GM21529 (cell line): ENCODE data around the gene MAP1LC3B.

Experiments
- ATAC-seq: cut with Tn5 transposase; IDR thresholded peaks from one replicate; pipeline ENCODE4 v1.9.1; 2021; ENCODE audit not compliant: unreplicated experiment

Gene MAP1LC3B

DNA sequence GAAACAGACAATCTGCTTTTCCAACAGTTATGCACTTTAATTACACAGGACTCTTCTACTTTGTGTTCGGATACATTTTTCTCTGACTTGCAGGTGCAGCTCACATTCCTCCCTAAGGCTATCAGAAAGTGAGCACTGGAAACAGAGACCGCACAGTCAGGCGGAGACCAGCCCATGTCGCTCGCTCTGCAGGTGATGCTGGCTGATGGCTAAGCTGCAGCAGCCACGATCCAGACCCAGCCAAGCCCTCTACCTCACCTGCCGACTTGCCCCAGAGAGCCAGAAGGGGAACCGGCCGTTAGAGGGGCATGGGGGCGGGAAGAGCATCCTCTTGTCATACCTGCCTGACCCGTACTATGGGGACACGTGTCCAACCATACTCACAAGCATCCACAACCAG, 33.8 kb downstream of the MAP1LC3B start:
- ATAC-seq, result no peak

DNA sequence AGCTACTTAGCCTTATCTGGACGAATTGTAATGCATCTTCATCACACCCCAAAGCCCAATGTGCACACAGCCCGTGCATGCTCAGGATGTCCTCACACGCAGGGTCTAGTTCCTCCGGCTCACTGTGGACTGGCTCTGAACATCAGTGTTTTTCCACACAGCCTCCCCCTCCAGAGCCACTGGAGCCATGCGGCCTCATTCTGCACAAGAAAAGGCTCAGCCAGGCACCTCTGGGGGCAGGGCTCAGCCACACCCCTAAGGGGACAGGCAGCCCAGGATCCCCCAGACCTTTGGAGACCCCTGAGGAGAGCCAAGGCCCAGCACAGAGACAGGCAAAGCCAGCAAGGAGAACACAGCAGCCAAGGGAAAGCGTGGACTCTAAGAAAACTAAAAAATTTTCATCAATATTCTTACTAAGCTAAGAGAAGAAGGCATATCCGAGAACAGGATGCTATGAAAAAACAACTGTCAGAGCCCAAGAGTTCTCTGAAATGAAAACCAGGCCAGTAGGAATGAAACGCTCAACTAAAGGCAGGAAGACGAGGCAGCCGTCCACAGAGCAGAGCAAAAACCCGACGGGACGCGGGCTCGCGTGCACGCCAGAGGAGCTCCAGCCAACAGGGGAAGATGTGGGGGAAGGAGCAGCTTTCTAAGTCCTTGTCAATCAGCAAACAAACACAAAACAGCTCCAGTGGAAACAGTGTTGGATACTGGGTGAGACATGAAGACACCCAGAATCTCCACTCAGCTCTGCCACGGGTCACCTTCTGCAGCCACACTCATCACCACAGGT, 34.5 kb downstream of the MAP1LC3B start:
- no peak for ATAC-seq

DNA sequence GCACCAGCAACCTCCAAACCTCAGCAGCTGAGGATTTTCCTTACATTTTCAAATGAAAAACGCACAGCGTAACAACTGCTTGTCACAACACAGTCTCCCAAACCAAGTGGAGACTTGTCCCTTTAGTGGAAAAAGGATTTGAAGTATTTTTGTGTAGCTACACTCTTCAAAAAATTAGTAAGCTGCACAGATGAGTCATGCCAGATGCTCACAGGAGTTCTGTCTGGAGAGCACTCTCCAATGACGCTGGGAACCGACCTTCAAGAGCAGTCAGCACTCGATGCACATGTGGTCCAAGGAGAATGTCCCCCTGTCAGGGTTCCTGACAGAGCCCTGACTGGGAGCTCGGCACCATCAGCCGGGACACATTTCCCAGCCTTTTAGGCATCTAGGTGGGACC, 39.8 kb downstream of the MAP1LC3B start:
- ATAC-seq, result no peak

DNA sequence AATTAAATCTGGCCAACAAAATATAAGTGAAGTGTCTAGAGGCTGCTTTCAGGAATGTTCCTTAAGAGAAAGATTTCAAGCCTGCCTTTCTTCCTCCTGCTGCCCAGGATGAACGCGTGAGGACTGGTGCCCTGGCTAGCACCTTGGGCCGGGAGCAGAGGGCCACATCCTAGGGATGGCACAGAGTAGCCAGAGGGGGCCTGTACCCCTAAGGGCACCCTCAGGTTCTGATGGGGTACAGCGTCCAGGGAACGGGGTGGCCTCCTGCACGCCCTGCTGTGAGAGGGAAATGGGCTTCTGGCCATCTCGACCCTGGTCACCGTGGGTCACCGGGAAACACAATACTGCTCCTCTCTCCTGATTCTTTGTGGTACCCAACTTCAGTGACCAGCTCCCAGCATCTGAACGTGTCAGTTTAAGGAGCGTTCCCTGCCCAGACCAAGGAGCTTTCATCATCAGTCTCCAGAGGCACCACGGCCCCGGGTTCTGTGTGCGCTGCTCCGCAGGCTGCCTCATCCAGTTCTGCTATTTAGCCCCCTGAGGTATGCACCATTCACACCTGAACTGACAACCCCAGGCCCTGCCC, 40.3 kb downstream of the MAP1LC3B start:
- ATAC-seq, result no peak

DNA sequence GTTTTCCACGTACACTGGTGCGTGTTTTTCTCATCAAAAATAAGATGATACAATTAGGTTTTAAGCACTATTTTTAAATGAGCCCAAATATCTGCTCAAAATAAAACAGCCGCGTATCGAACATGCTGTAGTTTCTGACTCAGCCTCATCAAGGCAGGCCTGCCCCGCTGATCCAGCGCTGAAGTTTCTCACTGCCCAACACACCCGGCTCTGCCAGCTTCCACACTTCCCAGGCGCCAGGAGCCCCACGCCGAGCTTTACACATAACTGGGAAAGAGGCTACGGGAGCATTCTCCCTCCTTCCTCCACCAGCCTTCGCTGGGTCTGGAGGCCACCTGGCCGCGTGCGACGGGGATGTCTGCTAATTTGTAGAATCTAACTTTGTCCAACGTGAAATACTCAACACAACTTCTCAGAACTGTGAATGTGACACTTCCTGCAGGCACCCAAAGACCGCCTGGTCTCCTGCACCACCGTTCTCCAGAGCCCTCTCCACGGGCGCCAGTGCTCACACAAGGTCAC, 42.1 kb downstream of the MAP1LC3B start:
- no peak for ATAC-seq

DNA sequence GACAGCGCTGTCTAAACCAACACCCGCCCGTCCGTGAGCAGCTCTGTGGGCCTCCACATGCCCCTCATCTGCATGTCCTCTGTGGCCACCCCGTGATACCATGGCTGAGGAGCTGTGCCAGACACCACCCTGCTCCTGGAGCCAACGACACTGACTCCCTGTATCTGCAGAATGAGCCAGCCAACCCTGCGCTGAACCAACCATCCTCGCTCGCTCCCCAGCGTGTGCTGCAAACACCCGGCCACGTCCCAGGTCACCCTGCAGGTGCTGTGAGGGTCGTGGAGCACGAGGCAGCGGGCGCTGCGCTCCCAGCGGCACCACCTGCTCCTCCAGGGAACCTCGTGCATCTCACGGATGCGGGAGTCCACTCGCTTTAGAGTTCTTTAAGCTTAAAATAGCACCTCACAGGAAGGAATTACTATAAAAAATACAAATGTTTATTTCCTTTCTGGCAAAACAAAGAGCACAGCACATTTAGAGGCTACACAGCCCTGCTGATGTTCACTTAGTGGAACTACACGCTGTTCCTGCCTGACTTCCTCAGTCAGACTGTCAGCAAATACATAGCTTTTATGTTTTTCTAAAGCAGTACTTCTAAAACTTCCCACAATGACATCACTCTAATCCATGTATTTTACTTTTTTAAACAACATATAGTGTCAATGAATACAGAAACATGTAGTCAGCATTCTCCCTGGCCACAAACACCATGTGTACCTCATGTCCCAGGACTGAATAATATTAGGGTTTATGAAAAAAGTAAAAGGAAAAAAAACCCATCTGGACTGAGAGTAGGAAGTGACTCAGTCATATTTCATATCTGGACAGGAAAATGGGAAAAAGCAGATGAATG, 43.5 kb downstream of the MAP1LC3B start:
- ATAC-seq, result no peak

DNA sequence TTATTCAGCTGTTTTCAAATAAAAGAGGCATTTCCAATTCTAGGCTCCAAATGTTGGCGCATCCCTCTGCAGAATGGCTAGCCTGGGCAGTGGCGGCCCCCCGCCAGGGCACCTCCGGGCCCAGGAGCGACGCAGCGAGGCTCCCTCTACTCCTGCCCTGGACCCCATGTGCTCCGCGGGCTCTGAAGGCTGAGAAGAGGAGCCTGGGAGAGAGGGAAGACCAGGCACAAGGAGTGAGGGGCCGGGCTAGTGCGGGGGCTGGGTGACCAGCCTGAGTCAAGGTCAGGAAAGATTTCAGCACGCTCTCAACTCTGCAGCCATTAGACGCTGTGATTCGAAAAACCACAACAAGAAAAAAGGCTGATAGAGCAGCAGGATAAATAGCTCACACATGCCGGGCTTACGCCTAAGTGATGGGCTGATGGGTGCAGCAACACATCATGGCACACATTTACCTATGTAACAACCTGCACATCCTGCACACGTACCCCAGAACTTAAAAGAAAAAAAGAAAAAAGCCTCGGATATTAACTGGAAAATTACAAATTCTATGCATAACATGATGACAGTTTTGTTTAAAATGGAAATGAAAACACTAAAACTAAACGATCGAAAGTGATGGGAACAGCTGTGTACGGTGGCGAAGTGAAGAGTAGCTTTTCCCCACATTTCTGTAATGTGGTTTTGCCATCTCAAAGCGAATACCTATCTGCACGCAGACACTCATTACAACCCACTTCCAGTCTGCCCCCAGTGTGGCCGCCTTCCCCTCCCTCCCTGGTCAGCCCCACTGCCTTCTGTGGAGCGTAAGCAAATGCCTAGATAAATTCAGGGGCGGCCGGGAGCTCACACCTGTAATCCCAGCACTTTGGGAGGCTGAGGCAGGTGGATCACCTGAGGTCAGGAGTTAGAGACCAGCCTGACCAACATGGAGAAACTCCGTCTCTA, 44.4 kb downstream of the MAP1LC3B start:
- no peak for ATAC-seq

DNA sequence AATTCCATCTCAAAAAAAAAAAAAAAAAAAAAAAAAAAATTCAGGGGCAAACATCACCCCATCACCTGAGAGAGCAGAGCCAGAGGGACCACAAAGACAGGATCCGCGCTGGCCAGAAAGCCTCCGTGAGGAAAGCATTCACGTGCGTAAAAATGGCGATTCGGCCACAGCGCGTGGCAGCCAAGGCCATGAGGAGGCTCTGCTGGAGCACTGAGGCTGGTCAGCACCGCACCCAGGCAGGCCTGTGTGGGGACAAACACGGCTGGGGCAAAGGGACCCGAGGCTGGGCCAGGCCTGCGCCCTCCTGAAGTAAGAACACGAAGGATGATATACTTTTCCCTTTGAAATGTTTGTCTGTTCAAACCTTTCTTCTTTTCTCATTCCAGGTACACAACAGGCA, 45.2 kb downstream of the MAP1LC3B start:
- ATAC-seq, result no peak

DNA sequence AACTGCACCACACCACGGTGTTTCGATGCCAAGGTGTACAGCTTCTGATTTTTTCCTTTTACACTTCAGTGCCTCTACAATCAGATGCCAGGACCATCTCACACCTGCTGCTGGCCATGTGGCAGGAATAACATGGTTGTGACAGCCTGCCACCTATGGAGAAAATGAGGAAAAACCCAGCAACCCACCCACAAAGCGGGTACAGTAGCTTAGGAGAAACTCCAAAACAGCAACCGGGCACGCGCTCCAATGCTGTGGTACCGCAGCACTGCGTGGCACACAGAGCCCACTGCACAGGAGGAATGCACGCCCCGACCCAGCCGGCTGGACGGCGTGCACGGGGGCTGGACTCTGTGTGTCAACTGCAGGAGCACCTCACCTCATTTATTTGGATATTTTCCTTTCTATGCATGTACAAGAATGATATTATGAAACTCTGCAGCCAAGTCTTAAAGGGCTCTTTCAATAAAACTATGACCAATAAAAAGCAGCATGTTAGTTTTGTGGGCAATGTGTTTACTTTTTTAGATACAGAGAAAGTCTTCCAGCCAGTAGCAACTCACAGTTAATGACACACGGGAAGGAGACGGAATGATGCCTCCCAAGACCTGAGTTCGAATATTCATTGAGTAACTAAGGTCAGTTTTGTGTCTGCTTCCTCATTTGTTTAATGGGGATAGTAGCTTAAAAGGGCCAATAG, 45.9 kb downstream of the MAP1LC3B start:
- no peak for ATAC-seq

DNA sequence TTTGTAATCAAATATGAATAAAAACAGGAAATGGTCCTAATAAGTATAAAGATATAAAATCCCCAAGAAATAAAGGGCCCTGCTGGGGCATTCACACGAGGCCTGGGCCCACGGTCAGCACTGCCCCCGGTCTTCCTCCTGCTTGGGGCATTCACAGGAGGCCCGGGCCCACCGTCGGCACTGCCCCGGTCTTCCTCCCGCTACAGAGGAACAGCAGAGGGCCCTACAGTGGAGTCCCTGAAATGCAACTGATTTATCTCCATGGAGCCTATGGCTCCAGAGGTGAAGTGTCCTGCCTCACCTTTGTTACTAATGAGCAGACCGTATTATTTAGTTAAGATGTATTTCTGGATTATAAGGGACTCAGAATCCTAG, 46.5 kb downstream of the MAP1LC3B start:
- ATAC-seq, result no peak

DNA sequence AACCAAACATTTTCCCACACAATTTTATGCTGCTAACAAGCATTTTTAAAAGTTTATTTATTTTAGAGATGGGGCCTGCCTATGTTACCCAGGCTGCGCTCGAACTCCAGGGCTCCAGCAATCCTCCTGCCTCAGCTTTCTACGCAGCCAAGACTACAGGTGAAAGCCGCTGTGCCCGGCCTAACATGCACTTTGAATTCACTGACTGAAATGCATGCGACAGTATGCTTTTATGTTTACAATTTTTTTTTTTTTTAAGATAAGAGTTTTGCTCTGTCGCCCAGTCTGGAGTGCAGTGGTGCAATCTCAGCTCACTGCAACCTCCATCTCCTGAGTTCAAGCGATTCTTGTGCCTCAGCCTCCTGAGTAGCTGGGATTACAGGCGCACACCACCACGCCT, 47.8 kb downstream of the MAP1LC3B start:
- ATAC-seq, result no peak

DNA sequence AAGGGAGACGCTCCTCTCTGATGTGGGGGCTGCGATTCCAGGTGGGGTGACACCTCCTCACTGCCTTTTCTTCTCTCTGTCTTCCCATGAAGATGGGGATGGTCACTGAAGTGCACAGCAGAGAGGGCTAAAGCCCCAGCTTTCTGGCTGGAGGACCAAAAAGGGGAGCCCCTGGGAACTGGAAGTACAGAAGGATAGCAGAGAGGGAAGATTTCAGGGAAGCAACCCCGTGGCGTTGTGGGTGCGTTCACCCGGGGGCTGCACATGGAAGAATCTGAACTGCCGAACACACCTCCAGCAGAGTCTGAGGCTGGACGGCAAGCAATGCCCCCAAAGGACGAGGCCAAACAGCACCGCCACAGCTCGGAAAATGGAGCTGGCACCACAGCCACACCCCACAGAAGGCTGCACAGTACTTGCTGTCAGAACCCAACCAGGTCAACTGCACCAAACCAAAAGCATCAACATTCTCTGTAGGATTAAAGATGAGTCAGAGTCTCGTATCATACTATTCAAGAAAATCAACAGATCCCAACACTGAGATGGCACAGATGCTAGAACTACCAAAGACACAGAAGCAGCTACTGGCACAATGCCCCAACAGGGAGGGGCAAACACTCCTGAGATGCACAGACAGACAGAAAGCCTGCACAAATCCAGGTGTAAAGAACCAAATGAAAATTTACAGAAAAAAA, 49.9 kb downstream of the MAP1LC3B start:
- no peak for ATAC-seq

DNA sequence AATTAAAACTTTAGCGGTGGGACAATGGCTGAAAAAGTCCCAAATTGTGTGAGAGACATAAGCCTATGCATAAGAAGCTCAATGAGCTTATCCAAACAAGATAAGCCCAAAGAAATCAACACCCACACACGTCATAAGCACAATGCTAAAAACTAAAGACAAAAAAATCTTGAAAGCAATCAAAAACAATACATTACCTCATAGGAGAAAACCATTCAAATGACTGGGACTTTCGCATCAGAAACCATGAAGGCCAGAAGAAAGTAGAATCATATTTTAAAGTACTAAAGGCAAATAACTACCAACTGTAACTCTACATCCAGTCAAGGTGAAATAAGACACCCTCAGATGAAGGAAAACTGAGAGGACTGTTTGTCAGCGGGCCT, 50.4 kb downstream of the MAP1LC3B start:
- no peak for ATAC-seq

DNA sequence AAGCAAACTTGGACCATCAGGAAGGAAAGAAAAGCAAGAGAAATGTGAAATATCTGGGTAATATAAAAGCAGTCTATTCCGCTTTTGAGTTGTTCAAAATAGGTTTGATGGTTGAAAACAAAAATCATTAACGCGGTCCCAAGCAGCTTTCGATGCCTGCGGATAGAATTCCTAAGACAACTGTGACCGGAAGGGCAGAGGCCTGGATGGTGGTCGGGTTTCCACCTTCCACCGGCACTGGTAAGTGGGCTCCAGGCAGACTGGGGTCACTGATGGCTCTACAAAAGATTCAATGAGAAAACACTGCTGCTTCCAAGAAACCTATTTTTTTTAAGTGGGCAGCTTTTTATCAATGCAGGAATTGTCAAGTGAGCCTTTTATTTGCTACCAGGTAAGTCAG, 50.9 kb downstream of the MAP1LC3B start:
- ATAC-seq, result no peak

DNA sequence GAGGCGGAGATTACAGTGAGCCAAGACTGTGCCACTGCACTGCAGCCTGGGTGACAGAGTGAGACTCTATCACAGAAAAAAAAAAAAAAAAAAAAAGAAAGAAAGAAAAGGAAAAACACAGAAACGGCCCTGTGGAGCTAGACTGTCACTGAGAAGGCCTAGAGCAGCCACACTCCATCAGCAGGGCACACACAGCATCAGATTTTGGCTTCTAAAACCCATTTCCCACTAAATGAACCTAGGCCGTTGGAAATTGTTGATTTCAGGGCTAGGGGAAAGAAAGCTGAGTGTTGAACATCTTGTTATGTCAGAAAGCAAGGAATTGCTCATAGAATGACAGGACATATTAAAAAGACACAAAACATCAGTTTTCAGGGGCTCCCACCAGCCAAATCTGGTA, 51.8 kb downstream of the MAP1LC3B start:
- no peak for ATAC-seq

DNA sequence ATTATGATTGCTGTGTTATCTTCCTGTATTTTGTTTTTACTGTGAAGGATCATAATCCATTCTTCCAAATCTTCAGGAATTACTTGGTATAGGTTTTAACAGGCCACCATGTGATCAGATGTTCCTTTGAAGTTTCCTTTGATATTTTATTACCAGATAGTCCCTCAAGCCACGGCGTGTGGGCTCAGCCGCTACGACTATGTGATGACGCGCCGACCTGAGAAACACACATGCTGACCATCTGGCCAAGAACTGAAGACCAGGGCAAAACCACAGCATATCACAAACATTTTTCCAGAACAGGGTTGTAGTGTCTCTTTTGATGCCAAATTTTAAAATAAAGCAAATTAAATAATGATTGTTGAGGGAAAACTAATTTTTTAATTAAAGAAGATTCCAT, 53.4 kb downstream of the MAP1LC3B start:
- no peak for ATAC-seq

DNA sequence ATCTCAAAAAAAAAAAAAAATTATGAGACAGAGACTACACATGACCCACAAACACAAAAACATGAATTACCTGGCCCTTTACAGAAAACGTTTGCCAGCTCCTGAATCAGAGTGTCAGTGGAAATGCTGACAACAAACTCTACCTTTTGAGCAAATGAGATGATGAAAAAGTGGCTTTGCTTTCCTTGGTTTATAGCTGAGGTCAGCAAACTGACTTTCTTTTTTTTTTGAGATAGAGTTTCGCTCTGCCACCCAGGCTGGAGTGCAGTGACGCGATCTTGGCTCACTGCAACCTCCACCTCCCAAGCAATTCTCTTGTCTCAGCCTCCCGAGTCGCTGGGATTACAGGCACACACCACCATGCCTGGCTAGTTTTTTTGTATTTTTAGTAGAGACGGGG, 54.3 kb downstream of the MAP1LC3B start:
- no peak for ATAC-seq

DNA sequence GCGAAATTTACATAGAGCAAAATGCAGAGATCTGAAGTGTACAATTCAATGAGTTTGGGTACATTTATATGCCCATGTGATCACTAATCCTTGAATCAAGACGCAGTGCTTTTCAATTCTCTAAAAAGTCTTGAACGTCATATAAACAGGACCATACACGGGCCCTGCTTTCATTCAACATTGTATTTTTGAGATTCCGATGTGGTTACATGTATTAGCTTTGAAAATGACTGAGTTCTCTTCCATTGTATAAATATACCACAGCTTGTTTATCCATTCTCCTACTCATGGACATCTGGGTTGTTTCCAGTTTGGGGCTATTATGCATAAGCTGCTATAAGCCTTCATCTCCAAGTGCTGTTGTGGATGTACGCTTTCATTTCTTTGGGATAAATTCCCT, 55.2 kb downstream of the MAP1LC3B start:
- no peak for ATAC-seq

DNA sequence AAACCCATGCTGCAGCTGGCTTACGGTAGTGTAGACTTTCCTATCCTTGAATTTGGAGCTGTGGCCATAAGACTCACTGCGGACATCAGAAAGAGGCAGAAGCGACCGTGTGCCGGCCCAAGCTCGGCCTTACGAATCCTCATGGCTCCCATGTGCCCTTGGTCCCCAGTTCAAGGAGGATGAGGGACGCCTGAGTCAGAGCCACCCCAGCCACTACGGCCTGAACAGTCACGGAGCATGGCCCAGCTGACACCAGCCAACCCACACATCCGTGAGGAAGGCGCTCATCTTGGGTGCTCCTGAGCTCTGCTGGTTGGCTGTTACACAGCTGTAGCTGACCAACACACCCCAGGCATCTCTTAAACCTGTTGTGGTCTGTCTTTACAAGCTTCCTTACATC, 56.7 kb downstream of the MAP1LC3B start:
- ATAC-seq, result no peak
